PC-9 (cell line): ENCODE data around the gene TLR4. TPM values are rescaled to one million over a fixed set of nuclear protein-coding genes. Genes with fewer than 3 reads are reported as not detected.

Experiments
- BruUV-seq: library from RNA; stranded (reverse); fragments of 400-500 nt; replicated peaks from 2 replicates; lab custom pipeline; 2021; lab: Mats Ljungman, UMichigan
- CTCF ChIA-PET: fragments of 300-600 bp; sonication (Branson Sonifier 250); formaldehyde crosslinking; loops from one replicate; lab custom pipeline; 2022; ENCODE audit warnings: antibody characterized with exemption; lab: Charles Lee
- POLR2A ChIA-PET: fragments of 300-600 bp; sonication (Branson Sonifier 250); formaldehyde crosslinking; loops from one replicate; lab custom pipeline; 2022; ENCODE audit warnings: antibody characterized with exemption; ENCODE audit not compliant: unreplicated experiment; lab: Charles Lee
- DNase-seq, 2 experiments: peaks; one replicate each; pipeline versions ENCODE4 v3.0.0 to v3.0.0-alpha.2; 2015 to 2022; ENCODE audit warnings: mixed read lengths in 1 of 2
- H2AFZ ChIP-seq: fragments of 200-600 bp; sonication (generic); 2 replicates; pipeline ENCODE4 v1.8.1; 2017; ENCODE audit warnings: antibody characterized with exemption
- H3F3A ChIP-seq: fragments of 200-600 bp; sonication (generic); 2 replicates; pipeline ENCODE4 v1.8.1; 2017; ENCODE audit warnings: antibody characterized with exemption, mild to moderate bottlenecking, low read depth; ENCODE audit not compliant: insufficient read depth
- H3K27ac ChIP-seq: fragments of 200-600 bp; sonication (generic); 2 replicates; pipeline ENCODE4 v1.6.1; 2016; ENCODE audit warnings: mixed run types
- H3K27me3 ChIP-seq: fragments of 200-600 bp; sonication (generic); 2 replicates; pipeline ENCODE4 v1.6.1; 2016; ENCODE audit warnings: low read depth, mixed run types; ENCODE audit not compliant: insufficient read depth
- H3K36me3 ChIP-seq: fragments of 200-600 bp; sonication (generic); 2 replicates; pipeline ENCODE4 v1.6.1; 2016; ENCODE audit warnings: low read depth, mixed run types
- H3K4me1 ChIP-seq: fragments of 200-600 bp; sonication (generic); replicated peaks from 2 replicates; pipeline ENCODE4 v1.6.1; 2016; ENCODE audit warnings: mixed run types; ENCODE audit not compliant: insufficient read depth
- H3K4me2 ChIP-seq: fragments of 200-600 bp; sonication (generic); 2 replicates; pipeline ENCODE4 v1.6.1; 2017; ENCODE audit warnings: mixed run types
- H3K4me3 ChIP-seq: fragments of 200-600 bp; sonication (generic); 2 replicates; pipeline ENCODE4 v1.6.1; 2016; ENCODE audit warnings: mixed run types
- H3K79me2 ChIP-seq: fragments of 200-600 bp; sonication (generic); 2 replicates; pipeline ENCODE4 v1.6.1; 2017; ENCODE audit warnings: low read depth, mixed run types
- H3K9me2 ChIP-seq: fragments of 200-600 bp; sonication (generic); 2 replicates; pipeline ENCODE4 v1.8.1; 2017; ENCODE audit warnings: mild to moderate bottlenecking; ENCODE audit not compliant: insufficient read depth
- H3K9me3 ChIP-seq: fragments of 200-600 bp; sonication (generic); 2 replicates; pipeline ENCODE4 v1.8.1; 2016; ENCODE audit warnings: low read depth; ENCODE audit not compliant: insufficient read depth
- H4K20me1 ChIP-seq: fragments of 200-600 bp; sonication (generic); 2 replicates; pipeline ENCODE4 v1.8.1; 2017; ENCODE audit not compliant: insufficient read depth
- CTCF ChIP-seq: fragments of 200-600 bp; sonication (generic); conservative IDR thresholded peaks from 2 replicates; pipeline ENCODE4 v1.6.1; 2017; ENCODE audit warnings: mixed run types, antibody characterized with exemption, mild to moderate bottlenecking, moderate library complexity
- EZH2 ChIP-seq: fragments of 200-600 bp; sonication (generic); IDR thresholded peaks from 2 replicates; pipeline ENCODE4 v1.8.0; 2017; ENCODE audit warnings: antibody characterized with exemption, low read depth
- intact Hi-C: fragments of 100-400 bp; cut with micrococcal nuclease; formaldehyde crosslinking; loops from one replicate; pipeline ENCODE4 v1.10.0; 2022; ENCODE audit not compliant: unreplicated experiment
- total RNA-seq: library from RNA; stranded (reverse); gene quantifications from 2 replicates; pipeline ENCODE4 v1.2.3, GENCODE V29; 2021

The TLR4 gene
- total RNA-seq, 1 experiment from 2014 or later = 0.55 TPM

GRCh38 chr9:117720066-117720465 is 15.9 kb downstream of the TLR4 start:
- H3K9me2 ChIP-seq = no peaks in the 10 kb centered on the region; the same call in 1 of the 2 replicates
- no peaks in the 10 kb centered on the region for H3K79me2 ChIP-seq
- intact Hi-C loops = no loop called here
- H2AFZ ChIP-seq = no peak overlapping the region
- no peaks in the 10 kb centered on the region for H3K4me1 ChIP-seq
- TF ChIP-seq EZH2 = no peak
- TF ChIP-seq CTCF = no peak
- no peak overlapping the region for H3K27ac ChIP-seq
- no peak overlapping the region for H3K4me3 ChIP-seq
- H3F3A ChIP-seq = no peaks in the 10 kb centered on the region
- no peaks in the 10 kb centered on the region for H3K27me3 ChIP-seq
- no TSS peak for BruUV-seq
- no peaks in the 10 kb centered on the region for H3K36me3 ChIP-seq
- no peak for DNase-seq
- CTCF ChIA-PET = no interaction called here
- H4K20me1 ChIP-seq = no peaks in the 10 kb centered on the region
- H3K4me2 ChIP-seq = no peak overlapping the region
- H3K9me3 ChIP-seq = peaks cover 7% of the 10 kb centered on the region; the same call in 1 of the 2 replicates
- POLR2A ChIA-PET = no interaction called here

- BruUV-seq = no TSS peak
- no peak for DNase-seq
- Histone ChIP-seq H3K36me3 (no peaks in the 10 kb centered on the region), H3K4me3 (no peak overlapping the region), H3K9me2 (no peaks in the 10 kb centered on the region), H3F3A (no peaks in the 10 kb centered on the region), H3K27me3 (no peaks in the 10 kb centered on the region), H3K79me2 (no peaks in the 10 kb centered on the region), H2AFZ (no peak overlapping the region), H3K9me3 (peaks cover 3% of the 10 kb centered on the region; the same call in 1 of the 2 replicates), H4K20me1 (no peaks in the 10 kb centered on the region), H3K27ac (no peak overlapping the region), H3K4me2 (no peak overlapping the region), H3K4me1 (no peaks in the 10 kb centered on the region)
- CTCF ChIA-PET = no interaction called here
- intact Hi-C loops = no loop called here
- TF ChIP-seq EZH2 (no peak), CTCF (no peak)
- POLR2A ChIA-PET = no interaction called here
Measured at GRCh38 chr9:117720555-117720954, 16.4 kb downstream of the TLR4 start.

DNA sequence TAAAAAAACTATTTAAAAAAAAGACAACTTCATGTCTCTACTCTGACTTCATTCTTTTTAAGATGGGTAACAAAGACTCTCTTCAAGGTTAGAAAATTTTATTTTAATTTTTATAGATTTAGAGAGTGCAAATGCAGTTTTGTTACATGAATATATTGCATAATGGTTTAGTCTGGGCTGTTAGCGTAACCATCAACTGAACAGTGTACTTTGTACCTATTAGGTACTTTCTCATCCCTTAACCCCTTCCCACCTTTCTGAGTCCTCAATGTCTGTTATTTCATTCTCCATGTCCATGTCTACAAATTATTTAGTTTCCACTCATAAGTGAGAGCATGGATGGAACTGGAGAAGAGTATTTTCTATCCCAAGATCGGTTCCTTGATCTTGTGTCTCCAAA is 16.8 kb downstream of the TLR4 start:
- Histone ChIP-seq H3K79me2 (no peaks in the 10 kb centered on the region), H3K4me1 (no peaks in the 10 kb centered on the region), H3K27me3 (no peaks in the 10 kb centered on the region), H3F3A (no peaks in the 10 kb centered on the region), H4K20me1 (no peaks in the 10 kb centered on the region), H3K4me3 (no peak overlapping the region), H3K9me2 (no peaks in the 10 kb centered on the region), H3K4me2 (no peak overlapping the region), H3K27ac (no peak overlapping the region), H2AFZ (no peak overlapping the region), H3K36me3 (no peaks in the 10 kb centered on the region), H3K9me3 (0 out of 2 replicates have a peak, but pooled peaks cover 3% of the 10 kb centered on the region)
- intact Hi-C loops = no loop called here
- ChIA-PET CTCF (no interaction called here), POLR2A (no interaction called here)
- TF ChIP-seq CTCF (no peak), EZH2 (no peak)
- BruUV-seq = no TSS peak
- DNase-seq = no peak
